Hepatocyte (in vitro differentiated cells): ENCODE data around the gene NFKB1. TPM values are rescaled to one million over a fixed set of nuclear protein-coding genes. Genes with fewer than 3 reads are reported as not detected.

Source experiments
- DNase-seq: peaks from one replicate; pipeline ENCODE4 v3.0.0-alpha.2; 2016; ENCODE audit warnings: low spot score
- H2AFZ ChIP-seq: fragments of 200-600 bp; sonication (generic); 2 replicates; pipeline ENCODE4 v1.6.0; 2016; ENCODE audit warnings: antibody characterized with exemption, mild to moderate bottlenecking
- H3K27ac ChIP-seq: fragments of 200-600 bp; sonication (generic); 2 replicates; pipeline ENCODE4 v1.5.1; 2016; ENCODE audit warnings: mild to moderate bottlenecking
- H3K27me3 ChIP-seq: fragments of 200-600 bp; sonication (generic); 2 replicates; pipeline ENCODE4 v1.6.1; 2016
- H3K36me3 ChIP-seq: fragments of 200-600 bp; sonication (generic); replicated peaks from 2 replicates; pipeline ENCODE4 v1.5.1; 2016; ENCODE audit warnings: low read depth; ENCODE audit not compliant: insufficient read depth
- H3K4me1 ChIP-seq: fragments of 200-600 bp; sonication (generic); 2 replicates; pipeline ENCODE4 v1.5.1; 2016; ENCODE audit warnings: mild to moderate bottlenecking, moderate library complexity; ENCODE audit not compliant: insufficient read depth
- H3K4me2 ChIP-seq: fragments of 200-600 bp; sonication (generic); 2 replicates; pipeline ENCODE4 v1.6.0; 2016
- H3K4me3 ChIP-seq: fragments of 200-600 bp; sonication (generic); 2 replicates; pipeline ENCODE4 v1.5.1; 2016; ENCODE audit warnings: mild to moderate bottlenecking
- H3K79me2 ChIP-seq: fragments of 200-600 bp; sonication (generic); 2 replicates; pipeline ENCODE4 v1.6.0; 2017; ENCODE audit warnings: mild to moderate bottlenecking
- H3K9me2 ChIP-seq: fragments of 200-600 bp; sonication (generic); replicated peaks from 2 replicates; pipeline ENCODE4 v1.6.0; 2017; ENCODE audit warnings: mild to moderate bottlenecking; ENCODE audit not compliant: insufficient read depth
- H3K9me3 ChIP-seq: fragments of 200-600 bp; sonication (generic); 2 replicates; pipeline ENCODE4 v1.5.1; 2016; ENCODE audit warnings: low read depth, mild to moderate bottlenecking
- H4K20me1 ChIP-seq: fragments of 200-600 bp; sonication (generic); 2 replicates; pipeline ENCODE4 v1.6.0; 2016; ENCODE audit warnings: mild to moderate bottlenecking; ENCODE audit not compliant: insufficient read depth, poor library complexity, severe bottlenecking
- CTCF ChIP-seq: fragments of 200-600 bp; sonication (generic); IDR thresholded peaks from 2 replicates; pipeline ENCODE4 v1.5.1; 2016; ENCODE audit warnings: antibody characterized with exemption, mild to moderate bottlenecking; ENCODE audit not compliant: poor library complexity
- EZH2 ChIP-seq: fragments of 200-600 bp; sonication (generic); IDR thresholded peaks from 2 replicates; pipeline ENCODE4 v1.6.1; 2016; ENCODE audit warnings: antibody characterized with exemption, mild to moderate bottlenecking, borderline replicate concordance
- EZH2phosphoT487 ChIP-seq: fragments of 200-600 bp; sonication (generic); IDR thresholded peaks from one replicate; pipeline ENCODE4 v1.6.1; 2018; ENCODE audit warnings: antibody characterized with exemption, mild to moderate bottlenecking, low read depth, moderate library complexity; ENCODE audit not compliant: unreplicated experiment, severe bottlenecking
- WGBS: methylation state at CpG from one replicate; pipeline ENCODE4 v1.1.6; 2016; ENCODE audit warnings: low lambda C conversion rate; ENCODE audit errors: missing lambda C conversion rate; 5-methylcytosine and 5-hydroxymethylcytosine counted together
- polyA plus RNA-seq: library from polyadenylated mRNA; unstranded; fragments of >200 nt; fragmentation: Nextera tagmentation; extraction: Ambion mirVana; gene quantifications from 2 replicates; pipeline ENCODE4 v1.2.1, GENCODE V29; 2016
- total RNA-seq: library from RNA; depleted of rRNA; stranded (reverse); fragments of >200 nt; gene quantifications from 2 replicates; pipeline ENCODE4 v1.2.3, GENCODE V29; 2014

The NFKB1 gene
- total and polyA plus RNA-seq, 2 experiments from 2014 or later: 21.1 to 22.8 TPM

GRCh38 chr4:102517753-102518152 lies 16.6 kb downstream of the NFKB1 start:
- Histone ChIP-seq H4K20me1 (peaks cover 7% of the 10 kb centered on the region), H3K9me2 (no peaks in the 10 kb centered on the region), H2AFZ (no peak overlapping the region), H3K9me3 (no peaks in the 10 kb centered on the region), H3K36me3 (no peaks in the 10 kb centered on the region), H3K79me2 (peaks cover 93% of the 10 kb centered on the region), H3K4me3 (no peak overlapping the region), H3K27ac (no peak overlapping the region), H3K4me1 (no peaks in the 10 kb centered on the region), H3K27me3 (no peaks in the 10 kb centered on the region), H3K4me2 (no peak overlapping the region)
- DNase-seq: no peak
- TF ChIP-seq EZH2 (no peak), CTCF (no peak), EZH2phosphoT487 (no peak)

GRCh38 chr4:102518703-102519131 lies 17.6 kb downstream of the NFKB1 start:
- 95% methylated on average over 2 of the region's 2 CpGs for WGBS
- Histone ChIP-seq H3K4me1 (no peaks in the 10 kb centered on the region), H3K27me3 (no peaks in the 10 kb centered on the region), H3K79me2 (peaks cover 93% of the 10 kb centered on the region), H3K36me3 (no peaks in the 10 kb centered on the region), H3K27ac (no peak overlapping the region), H3K9me3 (no peaks in the 10 kb centered on the region), H3K4me3 (no peak overlapping the region), H3K4me2 (no peak overlapping the region), H3K9me2 (no peaks in the 10 kb centered on the region), H2AFZ (no peak overlapping the region), H4K20me1 (peaks cover 7% of the 10 kb centered on the region)
- DNase-seq: no peak
- TF ChIP-seq EZH2 (no peak), CTCF (no peak), EZH2phosphoT487 (no peak)

- no peaks in the 10 kb centered on the region for H3K27me3 ChIP-seq
- no peak overlapping the region for H2AFZ ChIP-seq
- H3K27ac ChIP-seq: no peak overlapping the region
- no peak overlapping the region for H3K4me2 ChIP-seq
- WGBS: 66% methylated on average over 3 of the region's 3 CpGs
- no peak for DNase-seq
- H3K36me3 ChIP-seq: no peaks in the 10 kb centered on the region
- no peak overlapping the region for H3K4me3 ChIP-seq
- TF ChIP-seq EZH2: no peak
- no peak for TF ChIP-seq EZH2phosphoT487
- TF ChIP-seq CTCF: no peak
- H3K4me1 ChIP-seq: no peaks in the 10 kb centered on the region
- H3K9me2 ChIP-seq: no peaks in the 10 kb centered on the region
- peaks cover 96% of the 10 kb centered on the region for H3K79me2 ChIP-seq
- H3K9me3 ChIP-seq: no peaks in the 10 kb centered on the region
- H4K20me1 ChIP-seq: peaks cover 7% of the 10 kb centered on the region
Measured at GRCh38 chr4:102519925-102520324, 18.8 kb downstream of the NFKB1 start.

GRCh38 chr4:102521570-102521969 lies 20.4 kb downstream of the NFKB1 start:
- TF ChIP-seq EZH2phosphoT487: no peak
- TF ChIP-seq CTCF: no peak
- TF ChIP-seq EZH2: no peak
- Histone ChIP-seq H3K27me3 (no peaks in the 10 kb centered on the region), H3K4me1 (no peaks in the 10 kb centered on the region), H3K79me2 (peaks cover 86% of the 10 kb centered on the region), H3K36me3 (no peaks in the 10 kb centered on the region), H3K4me2 (no peak overlapping the region), H3K4me3 (no peak overlapping the region), H3K9me2 (no peaks in the 10 kb centered on the region), H4K20me1 (peaks cover 7% of the 10 kb centered on the region), H3K9me3 (no peaks in the 10 kb centered on the region), H2AFZ (no peak overlapping the region), H3K27ac (no peak overlapping the region)
- no peak for DNase-seq
- 96% methylated on average over 1 of the region's 1 CpG for WGBS
